Effector memory CD4-positive, alpha-beta T cell (primary cell): ENCODE results near the gene SLC39A1.

Experiments
- DNase-seq, 3 donors: peaks; one replicate each; pipeline ENCODE4 v3.0.0-alpha.2; 2020
- H3K27ac ChIP-seq: 2 replicates; pipeline ENCODE4 v1.7.0; 2013; ENCODE audit warnings: mild to moderate bottlenecking, low read length, moderate library complexity; ENCODE audit not compliant: insufficient read depth, poor library complexity, severe bottlenecking
- H3K27me3 ChIP-seq: replicated peaks from 2 replicates; pipeline ENCODE4 v1.7.0; 2013; ENCODE audit warnings: mild to moderate bottlenecking, low read length; ENCODE audit not compliant: insufficient read depth, control insufficient read depth, poor library complexity, severe bottlenecking
- H3K36me3 ChIP-seq: 2 replicates; pipeline ENCODE4 v1.7.0; 2013; ENCODE audit warnings: mild to moderate bottlenecking, low read length, moderate library complexity; ENCODE audit not compliant: control insufficient read depth, insufficient read depth
- H3K4me1 ChIP-seq: 2 replicates; pipeline ENCODE4 v1.7.0; 2013; ENCODE audit warnings: low read length, mild to moderate bottlenecking; ENCODE audit not compliant: control insufficient read depth, insufficient read depth, poor library complexity, severe bottlenecking
- H3K4me3 ChIP-seq: 2 replicates; pipeline ENCODE4 v1.7.0; 2013; ENCODE audit warnings: low read length, low read depth, mild to moderate bottlenecking; ENCODE audit not compliant: insufficient read depth, poor library complexity, severe bottlenecking
- H3K9me3 ChIP-seq: 2 replicates; pipeline ENCODE4 v1.7.0; 2013; ENCODE audit warnings: mild to moderate bottlenecking, low read length, moderate library complexity; ENCODE audit not compliant: control insufficient read depth

SLC39A1 gene

DNA sequence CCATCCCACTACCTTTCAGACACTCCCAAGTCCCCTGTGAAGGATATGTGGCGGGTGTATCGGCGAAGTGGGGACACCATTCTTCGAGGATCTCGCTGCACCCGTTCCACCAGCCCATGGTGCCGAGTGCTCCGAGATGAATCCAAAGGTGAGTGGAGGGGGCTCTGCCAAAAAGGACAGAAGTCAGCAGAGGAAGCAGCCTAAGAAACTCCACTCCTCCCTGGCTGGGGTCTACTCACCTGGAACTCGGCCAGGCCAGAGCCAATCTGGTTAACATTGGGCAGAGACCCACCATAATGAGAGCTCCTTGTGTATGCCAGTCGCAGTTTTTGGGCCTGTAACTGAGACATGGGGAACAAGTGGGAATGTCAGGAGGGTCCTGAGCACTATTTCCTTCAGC lies 8.5 kb downstream of the SLC39A1 start:
- no peak overlapping the region for H3K4me3 ChIP-seq
- no peak overlapping the region for H3K27ac ChIP-seq
- no peaks in the 10 kb centered on the region for H3K27me3 ChIP-seq
- peaks cover 22% of the 10 kb centered on the region for H3K4me1 ChIP-seq
- no peaks in the 10 kb centered on the region for H3K9me3 ChIP-seq
- peaks cover 48% of the 10 kb centered on the region for H3K36me3 ChIP-seq
- no peak for DNase-seq

DNA sequence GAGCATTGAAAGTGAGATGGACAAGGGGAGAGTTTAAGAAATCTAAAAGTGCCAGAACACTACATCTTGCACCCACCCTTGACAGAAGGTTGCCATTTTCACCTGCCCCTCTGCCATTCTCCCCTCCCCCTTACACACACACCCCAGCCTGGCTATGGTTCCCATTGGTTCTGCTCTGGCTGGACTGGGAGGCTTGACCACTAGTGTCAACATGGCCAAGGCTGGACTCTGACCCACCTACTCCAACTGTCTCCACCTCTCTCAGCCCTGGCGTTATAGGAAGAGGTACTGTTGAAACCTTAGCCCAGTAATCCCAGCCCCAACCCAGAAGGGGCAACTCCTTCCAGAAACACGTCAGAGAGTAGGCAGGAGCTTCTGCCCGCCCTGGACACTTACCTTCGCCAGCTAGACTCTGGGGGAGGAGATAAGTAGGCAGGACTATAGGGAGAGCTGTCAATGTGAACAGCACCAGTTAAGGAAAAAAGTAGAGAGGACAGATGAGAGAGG lies 9.4 kb downstream of the SLC39A1 start:
- no peak for DNase-seq
- Histone ChIP-seq H3K36me3 (peaks cover 54% of the 10 kb centered on the region), H3K4me3 (no peak overlapping the region), H3K9me3 (no peaks in the 10 kb centered on the region), H3K27me3 (no peaks in the 10 kb centered on the region), H3K27ac (no peak overlapping the region), H3K4me1 (peaks cover 22% of the 10 kb centered on the region)

DNA sequence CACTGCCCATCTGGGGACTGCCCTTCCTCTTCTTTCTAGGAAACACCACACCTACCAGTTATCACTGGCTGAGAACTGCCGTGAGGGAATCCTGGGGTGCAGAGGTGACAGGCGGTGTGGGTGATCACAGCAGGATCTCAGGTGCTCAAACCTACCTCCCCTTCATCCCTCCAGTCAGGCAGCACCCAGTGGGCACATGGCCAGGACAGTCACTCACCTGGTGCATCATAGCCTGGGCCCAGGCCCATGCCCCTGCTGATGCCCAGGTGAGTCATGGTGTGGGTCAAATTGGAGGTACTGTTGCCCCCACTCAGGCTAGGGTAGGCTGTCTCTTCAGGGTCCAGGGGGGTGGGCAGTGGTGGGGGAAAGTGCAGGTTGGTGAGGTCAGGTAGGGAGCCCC lies 11.5 kb downstream of the SLC39A1 start:
- DNase-seq = no peak
- peak overlapping the region; percentile 35 for H3K27ac ChIP-seq

DNA sequence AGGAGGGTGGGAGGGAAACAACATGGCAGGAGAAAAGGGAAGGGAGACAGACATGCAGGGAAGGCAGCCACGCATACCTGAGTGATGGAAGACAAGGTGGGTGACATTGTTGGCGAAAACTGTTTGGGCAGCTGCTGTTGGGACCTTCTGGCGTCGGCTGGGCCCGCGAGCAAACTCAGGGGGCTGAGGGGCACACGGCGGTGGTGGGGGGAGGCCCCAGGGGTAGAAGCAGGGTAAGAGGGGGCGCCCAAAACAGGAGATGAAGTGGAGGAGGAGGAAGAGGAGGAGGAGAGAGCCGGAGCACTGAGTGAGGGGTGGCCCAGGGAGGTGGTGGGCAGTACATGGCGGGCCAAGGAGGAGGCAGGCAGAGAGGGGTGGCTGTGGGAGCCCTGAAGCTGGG lies 12.2 kb downstream of the SLC39A1 start:
- H3K4me3 ChIP-seq = no peak overlapping the region
- no peaks in the 10 kb centered on the region for H3K9me3 ChIP-seq
- H3K27ac ChIP-seq = no peak overlapping the region
- H3K27me3 ChIP-seq = no peaks in the 10 kb centered on the region
- DNase-seq = no peak
- peaks cover 13% of the 10 kb centered on the region for H3K4me1 ChIP-seq
- H3K36me3 ChIP-seq = peaks cover 67% of the 10 kb centered on the region

More for the DNA sequence above, 11.5 kb downstream of the SLC39A1 start:
- Histone ChIP-seq H3K4me1 (peaks cover 17% of the 10 kb centered on the region), H3K4me3 (no peak overlapping the region), H3K9me3 (no peaks in the 10 kb centered on the region), H3K36me3 (peaks cover 67% of the 10 kb centered on the region), H3K27me3 (no peaks in the 10 kb centered on the region)

DNA sequence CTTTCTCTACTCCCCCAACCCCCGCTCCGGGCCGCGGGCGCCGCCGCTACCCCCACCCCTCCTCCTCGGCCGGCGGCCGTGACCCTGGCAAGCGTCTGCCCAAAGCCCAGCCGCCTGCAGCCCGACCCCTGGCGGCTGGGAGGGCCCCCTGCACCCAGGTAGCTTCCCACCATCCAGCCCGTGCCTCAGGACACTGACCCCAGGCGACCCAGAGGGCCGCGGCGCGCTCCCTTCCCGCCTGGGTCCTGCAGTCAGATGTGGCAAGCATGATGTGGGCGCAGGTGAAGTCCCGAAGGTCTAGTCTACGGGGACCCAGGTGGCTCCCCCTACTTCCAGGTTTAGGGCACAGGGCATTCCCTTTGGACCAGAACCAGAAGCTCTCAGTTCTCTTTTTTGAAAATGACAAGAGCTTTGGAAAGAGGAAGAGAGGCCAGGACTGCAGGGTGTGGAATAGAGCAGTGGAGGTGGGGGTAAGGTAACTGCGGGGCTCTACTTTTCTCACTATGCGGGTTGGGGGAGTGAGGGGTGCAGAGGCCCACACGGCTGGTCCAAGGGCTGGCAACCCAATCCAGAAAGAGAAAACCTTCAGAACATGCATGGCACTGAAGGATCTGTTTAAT lies 16.6 kb downstream of the SLC39A1 start, which contains the start of gene DENND4B:
Gene DENND4B (minus strand): TSS at position 97 of the 620 bp plus-strand sequence. CDS start 2,344 bp downstream, outside the sequence.
- Histone ChIP-seq H3K27ac (peak within 1 kb of the TSS; percentile 77), H3K9me3 (no peaks in the 10 kb centered on the region), H3K4me1 (peaks cover 25% of the 10 kb centered on the region), H3K27me3 (no peaks in the 10 kb centered on the region), H3K4me3 (peak within 1 kb of the TSS; percentile 79), H3K36me3 (peaks cover 52% of the 10 kb centered on the region)
- peak; percentile 55 to 63 (median 58) for DNase-seq

DNA sequence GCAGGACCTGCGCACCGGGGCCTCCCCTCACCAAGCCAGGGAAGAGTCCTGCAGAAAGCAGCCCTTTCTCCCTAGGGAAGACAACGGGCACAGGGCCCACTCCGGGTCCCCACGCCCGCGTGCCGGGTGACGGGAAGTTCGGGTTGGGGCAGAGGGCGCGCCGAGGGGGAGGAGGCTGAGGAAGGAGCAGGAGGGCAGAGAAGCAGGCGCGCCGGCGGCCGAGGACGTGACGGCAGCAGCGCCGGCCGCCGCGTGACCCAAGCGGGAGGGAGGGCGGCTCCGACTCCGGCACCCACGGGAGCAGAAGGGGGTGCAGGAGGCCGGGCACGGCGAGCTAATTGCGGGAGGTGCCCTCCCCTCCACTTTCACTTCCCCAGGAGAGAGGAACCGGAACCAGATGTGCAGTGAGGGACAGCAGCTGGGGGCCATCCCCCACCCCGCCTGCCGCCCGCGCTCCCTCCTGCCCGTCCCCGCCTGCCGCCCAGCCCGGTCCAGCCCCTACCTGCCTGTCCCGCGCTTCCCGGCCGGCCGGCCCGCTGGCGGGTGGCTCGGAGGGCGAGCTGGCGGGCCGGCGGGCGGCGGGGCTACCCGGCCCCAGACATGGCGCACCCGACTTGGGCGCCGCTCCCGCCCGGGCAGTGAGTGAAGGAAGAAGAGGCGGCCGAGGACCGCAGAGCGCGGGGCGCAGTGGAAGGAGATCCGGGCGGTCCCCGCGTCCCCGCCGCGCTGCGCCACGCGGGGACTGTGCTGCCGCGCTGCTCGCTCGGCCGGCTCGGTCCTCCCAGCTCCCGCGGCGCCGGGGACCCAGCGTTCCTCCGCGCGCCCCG lies 17.3 kb downstream of the SLC39A1 start:
- H3K27ac ChIP-seq = peak overlapping the region; percentile 77
- H3K27me3 ChIP-seq = no peaks in the 10 kb centered on the region
- peaks cover 52% of the 10 kb centered on the region for H3K36me3 ChIP-seq
- peak overlapping the region; percentile 79 for H3K4me3 ChIP-seq
- DNase-seq = peak; percentile 72
- peaks cover 25% of the 10 kb centered on the region for H3K4me1 ChIP-seq
- no peaks in the 10 kb centered on the region for H3K9me3 ChIP-seq

DNA sequence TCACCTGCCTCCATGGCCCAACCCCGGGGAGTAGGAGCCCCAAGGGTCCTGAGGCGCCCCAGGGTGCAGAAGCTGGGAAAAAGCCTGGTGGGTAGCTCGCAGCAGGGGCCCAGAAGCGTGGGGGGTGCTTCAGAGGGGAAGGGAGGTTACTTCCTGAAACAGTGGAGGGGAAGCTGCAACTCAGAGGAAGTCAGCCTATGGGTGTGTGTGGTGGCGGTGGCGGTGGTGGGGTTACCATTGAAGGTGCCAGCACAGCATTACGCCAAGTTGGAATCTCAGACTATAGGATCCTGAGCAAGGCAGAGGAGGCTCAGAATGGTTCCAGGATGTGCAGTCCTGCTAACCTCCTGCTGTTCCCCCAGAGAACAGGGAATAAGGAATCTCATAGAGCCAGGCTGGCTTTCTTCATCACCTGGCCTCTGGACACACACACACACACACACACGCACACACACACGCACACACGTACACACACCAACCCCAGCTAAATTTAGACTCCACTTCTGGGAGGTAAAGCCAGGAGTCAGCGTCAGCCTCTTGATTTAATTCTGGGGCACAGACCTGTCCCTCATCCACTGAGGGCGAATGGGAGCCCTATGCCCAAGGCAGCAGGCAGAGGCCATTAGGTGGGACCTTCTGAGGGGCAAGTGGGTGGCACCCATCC lies 18.1 kb downstream of the SLC39A1 start:
- H3K27me3 ChIP-seq = no peaks in the 10 kb centered on the region
- H3K27ac ChIP-seq = peak overlapping the region; percentile 77
- peaks cover 25% of the 10 kb centered on the region for H3K4me1 ChIP-seq
- H3K9me3 ChIP-seq = no peaks in the 10 kb centered on the region
- H3K4me3 ChIP-seq = peak overlapping the region; percentile 79
- peaks cover 52% of the 10 kb centered on the region for H3K36me3 ChIP-seq
- DNase-seq = peak; percentile 73 to 77 (median 75)

DNA sequence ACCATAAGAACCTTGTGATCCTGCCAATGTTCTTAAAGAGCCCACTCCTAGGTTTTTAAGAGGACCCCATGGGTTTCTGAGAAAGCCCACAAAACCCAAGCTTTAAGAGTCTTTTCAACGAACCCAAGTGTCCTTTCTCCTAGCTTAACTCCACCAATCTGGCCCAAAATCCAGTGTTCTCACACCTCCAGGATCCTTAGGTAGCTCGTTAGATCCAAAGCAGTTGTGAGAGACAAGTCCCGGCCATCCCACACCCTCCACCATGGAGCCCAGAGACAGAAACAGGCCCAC lies 18.6 kb downstream of the SLC39A1 start:
- Histone ChIP-seq H3K27ac (peak overlapping the region; percentile 77), H3K4me3 (peak overlapping the region; percentile 79)

DNA sequence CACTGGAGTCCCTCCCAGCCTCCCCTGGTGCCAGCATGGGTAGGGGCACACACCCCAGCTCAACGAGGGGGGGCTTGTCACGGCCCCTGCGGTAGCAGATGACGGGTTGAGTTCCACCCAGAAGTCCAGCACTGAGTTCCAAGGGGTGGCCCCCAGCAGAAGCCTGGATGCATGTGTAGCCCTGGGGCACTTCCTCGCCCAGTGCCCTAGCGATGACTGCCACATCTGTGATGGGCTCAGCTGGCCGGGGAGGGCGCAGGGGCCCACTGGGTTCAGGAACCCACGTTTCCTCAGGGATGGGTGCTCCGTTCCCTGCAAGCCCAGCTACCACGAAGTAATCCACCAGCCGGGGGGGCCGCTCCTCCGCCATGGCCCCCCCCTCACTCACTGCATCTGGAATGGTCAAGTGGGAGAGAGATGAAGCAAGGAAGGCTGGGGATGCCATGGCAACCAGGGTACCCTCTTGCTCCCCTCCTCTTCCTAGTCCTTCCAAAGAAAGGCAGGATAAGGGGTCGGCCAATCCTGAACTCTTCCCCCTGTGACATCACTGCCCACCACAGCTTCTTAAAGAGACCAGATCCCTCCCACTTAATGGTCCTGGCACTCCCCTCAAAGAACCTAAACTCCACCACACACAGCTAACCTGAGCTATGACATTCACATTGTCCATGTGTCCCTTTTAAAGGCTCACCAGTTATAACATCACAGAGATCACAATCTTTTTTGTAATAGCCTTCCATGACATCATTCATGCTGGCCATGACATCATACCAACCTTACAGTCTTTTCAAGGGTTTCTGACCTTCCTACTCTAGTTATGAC lies 19.1 kb downstream of the SLC39A1 start:
- H3K4me3 ChIP-seq = peak overlapping the region; percentile 79
- H3K27ac ChIP-seq = peak overlapping the region; percentile 77
- H3K27me3 ChIP-seq = no peaks in the 10 kb centered on the region
- peaks cover 25% of the 10 kb centered on the region for H3K4me1 ChIP-seq
- no peak for DNase-seq
- H3K36me3 ChIP-seq = peaks cover 56% of the 10 kb centered on the region
- H3K9me3 ChIP-seq = no peaks in the 10 kb centered on the region

More for the DNA sequence above, 18.6 kb downstream of the SLC39A1 start:
- Histone ChIP-seq H3K9me3 (no peaks in the 10 kb centered on the region), H3K27me3 (no peaks in the 10 kb centered on the region), H3K36me3 (peaks cover 52% of the 10 kb centered on the region), H3K4me1 (peaks cover 25% of the 10 kb centered on the region)
- no peak for DNase-seq
